GM19463 (cell line): ENCODE results near the gene CRIP3.

Source experiments
- ATAC-seq: cut with Tn5 transposase; IDR thresholded peaks from one replicate; pipeline ENCODE4 v1.9.1; 2021; ENCODE audit warnings: mild to moderate bottlenecking, moderate library complexity; ENCODE audit not compliant: unreplicated experiment

The CRIP3 gene

DNA sequence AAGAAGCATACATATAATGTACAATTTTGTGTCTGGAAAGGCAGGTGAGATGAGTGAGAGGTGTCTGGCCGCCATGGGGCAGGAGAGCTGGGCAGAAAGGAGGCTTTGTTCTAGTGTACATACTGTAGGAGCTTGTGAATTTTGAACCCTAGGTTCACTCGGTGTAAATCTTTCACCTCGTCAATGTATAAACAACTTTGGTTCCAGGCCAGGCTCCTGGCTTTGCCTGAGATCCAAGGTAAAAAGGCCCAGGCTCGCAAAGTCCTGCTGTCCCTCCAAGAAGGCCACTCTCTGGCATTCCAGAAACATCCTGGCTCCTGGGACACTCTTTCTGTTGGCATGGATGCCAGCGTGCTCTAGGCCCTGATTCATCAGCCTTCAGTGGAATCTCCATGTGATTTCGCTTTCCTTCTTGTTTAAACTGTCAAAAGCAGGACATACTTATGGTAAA, 17.7 kb downstream of the CRIP3 start:
- no peak for ATAC-seq

DNA sequence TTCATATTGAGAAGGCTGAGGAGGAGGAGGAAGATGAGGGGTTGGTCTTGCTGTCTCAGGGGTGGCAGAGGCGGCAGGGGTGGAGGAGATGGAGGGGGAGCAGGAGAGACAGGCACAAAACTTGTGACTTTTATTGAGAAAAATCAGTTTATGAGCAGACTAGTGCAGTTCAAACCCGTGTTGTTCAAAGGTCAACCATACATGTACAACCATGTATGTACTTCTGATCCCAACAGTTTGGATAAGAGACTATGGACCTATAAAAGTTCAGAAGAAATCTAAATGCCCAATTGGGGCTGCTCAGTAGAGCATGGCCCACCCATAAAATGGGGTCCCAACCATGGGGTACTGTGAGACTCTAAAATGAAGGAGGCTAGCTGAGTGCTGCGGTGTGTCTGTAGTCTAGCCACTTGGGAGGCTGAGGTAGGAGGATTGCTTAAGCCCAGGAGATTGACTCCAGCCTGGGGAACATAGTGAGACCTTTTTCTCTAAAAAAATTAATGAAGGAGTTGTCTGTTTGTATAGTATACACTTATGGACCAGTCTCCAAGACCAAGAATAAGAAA, 18.2 kb downstream of the CRIP3 start:
- ATAC-seq = no peak

DNA sequence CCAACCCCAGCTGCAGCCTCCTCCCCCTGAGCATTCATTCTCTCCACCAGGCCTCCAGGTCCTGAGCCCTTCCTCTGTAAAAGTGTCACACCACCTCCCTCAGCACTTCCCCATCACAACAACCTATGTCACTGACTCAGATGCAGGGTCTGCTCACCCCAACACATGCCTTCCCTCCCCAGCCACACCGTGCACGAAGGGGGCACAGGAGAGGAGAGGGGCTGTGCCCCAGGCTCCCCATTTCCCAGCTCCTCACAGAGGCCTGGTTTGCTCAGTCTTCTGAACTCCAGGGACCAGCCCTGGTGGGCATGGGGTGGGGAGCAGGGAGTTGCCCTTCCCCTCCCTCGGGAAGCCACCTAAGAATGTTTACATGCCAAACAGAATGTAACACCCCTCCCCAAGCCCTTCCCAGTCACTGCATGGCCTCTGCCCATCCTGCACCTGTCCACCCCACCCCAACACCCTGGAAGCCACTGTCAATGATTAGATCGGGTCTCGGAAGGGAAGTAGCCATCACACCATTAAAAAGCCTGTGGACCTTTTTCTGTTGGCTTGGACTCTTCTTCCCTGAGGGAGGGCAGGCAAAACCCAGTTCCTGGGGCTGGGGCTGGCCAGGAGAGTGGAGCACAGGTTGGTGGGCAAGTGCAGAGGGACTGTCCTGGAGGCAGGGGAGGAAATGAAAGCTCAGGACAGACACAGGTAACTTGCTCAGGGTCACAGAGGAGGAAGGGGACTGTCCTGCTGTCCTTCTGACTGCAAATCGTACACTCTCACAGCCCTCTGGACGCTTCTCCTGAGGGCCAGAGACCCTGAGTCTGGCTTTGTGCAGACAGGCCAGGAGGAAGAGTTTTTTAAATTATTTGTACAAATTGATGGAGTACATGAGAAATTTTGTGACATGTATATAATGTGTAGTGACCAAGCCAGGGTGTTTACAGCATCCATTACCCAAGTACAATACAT, 20.6 kb downstream of the CRIP3 start:
- no peak for ATAC-seq

DNA sequence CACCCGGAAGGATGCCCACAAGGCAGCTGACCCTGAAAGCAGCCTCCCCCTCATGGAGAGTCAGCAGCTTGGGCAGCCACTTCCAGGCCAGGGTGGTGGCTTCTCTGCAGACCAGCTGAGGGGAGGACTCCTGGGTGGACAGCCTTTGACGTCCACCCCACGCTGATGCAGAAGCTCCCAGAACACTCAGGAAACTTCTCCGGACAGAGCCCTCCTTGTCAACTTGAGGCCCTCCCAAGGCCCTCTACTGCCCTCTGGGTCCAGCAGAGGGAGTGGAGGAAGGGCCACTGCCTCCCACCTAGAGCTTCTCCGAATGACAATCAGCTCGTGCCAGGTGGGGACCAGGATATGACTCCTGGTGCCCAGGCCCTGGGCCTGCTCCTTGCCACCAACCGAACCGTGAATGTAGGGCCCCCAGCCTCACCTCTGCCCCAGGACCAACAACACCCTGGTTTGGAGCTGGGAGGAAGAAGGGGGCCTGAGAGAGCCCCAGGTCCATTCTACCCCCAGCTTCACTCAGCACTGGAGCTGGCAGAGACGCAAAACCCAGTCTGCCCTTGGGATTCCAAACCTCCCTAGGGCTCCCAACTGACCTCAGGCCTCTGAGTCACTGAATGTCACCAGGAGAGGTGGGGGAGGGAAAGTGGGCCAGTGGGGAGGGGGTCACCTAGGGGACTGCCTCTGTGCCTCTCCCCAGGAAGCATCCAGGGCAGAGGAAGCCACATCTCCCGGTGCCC, 21.5 kb downstream of the CRIP3 start:
- no peak for ATAC-seq

DNA sequence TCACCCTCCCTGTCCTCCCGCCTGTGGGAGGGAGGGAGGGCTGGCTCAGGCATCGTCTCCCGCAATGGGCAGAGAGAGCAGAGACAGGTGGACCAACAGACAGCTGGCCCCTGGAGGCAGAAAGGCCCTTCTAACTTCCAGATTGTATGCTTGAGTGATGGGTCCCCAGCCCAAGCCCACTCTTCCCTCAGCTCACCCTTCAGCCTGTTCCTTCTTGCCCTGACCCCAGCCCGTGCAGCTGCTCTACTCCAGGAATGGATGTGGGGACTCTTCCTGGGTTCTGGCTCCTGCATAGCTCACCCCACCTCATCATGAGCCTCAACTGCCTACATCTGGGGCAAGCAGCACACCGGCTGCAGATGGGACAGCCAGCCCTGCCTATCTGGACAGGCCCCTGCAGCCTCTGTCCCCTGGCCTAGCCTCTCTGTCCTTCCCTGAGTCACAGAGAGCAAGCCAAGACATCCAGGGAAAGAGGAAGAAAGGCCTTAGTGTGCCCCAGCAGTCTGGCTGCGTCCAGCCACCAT, 22.1 kb downstream of the CRIP3 start:
- ATAC-seq = no peak

DNA sequence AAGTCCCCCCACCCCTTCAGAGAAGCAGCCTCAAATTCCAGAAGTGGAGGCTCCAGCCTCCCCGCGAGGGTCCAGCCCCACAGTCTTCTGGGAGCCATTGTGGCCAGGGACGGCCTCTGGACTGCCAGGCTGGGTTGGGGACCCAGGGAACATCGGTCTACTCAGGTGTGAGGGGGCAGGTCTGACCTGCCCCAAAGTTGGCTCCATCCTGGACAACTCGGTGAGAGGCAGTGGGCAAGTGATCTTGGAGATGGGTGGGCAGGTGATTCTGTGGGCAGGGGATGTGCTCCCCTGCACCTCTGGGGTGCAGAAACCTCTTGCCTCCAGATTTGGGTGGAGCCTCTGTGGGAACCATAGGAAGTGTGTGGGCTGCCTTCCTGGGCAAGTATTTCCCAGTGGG, 22.8 kb downstream of the CRIP3 start:
- ATAC-seq = no peak

DNA sequence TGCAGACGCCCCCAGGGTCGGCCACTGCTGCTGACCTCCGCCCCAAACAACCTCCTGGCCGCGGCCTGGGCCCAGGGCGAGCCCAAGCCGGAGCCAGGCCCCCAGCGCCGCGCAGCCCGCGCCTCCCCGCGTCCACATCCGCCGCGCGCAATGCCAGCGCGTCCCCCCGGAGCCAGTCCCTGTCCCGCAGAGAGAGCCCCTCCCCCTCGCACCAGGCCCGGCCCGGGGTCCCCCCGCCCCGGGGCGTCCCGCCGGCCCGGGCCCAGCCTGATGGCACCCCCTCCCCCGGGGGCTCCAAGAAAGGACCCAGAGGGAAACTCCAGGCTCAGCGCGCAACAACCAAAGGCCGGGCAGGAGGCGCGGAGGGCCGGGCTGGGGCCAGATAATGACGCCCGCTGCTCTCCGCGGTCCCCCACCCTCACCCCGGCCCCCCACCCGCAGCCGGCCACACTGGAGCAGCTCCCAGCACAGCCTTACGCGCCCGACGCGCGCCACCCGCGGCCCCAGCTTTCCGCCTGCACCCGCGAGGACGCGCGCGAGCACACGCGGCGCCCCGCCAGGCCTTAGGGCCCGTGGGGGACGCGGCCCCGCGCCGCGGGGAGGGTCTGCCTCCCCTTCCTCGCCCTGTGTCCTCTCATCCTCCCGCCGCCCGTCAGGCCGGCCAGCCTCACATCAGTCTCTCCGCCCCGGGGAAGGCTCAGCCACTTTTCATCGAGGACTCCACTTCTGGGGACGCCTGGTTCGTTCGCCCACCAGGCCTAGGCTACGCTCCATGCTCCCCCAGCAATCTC, 23.4 kb downstream of the CRIP3 start:
- no peak for ATAC-seq

DNA sequence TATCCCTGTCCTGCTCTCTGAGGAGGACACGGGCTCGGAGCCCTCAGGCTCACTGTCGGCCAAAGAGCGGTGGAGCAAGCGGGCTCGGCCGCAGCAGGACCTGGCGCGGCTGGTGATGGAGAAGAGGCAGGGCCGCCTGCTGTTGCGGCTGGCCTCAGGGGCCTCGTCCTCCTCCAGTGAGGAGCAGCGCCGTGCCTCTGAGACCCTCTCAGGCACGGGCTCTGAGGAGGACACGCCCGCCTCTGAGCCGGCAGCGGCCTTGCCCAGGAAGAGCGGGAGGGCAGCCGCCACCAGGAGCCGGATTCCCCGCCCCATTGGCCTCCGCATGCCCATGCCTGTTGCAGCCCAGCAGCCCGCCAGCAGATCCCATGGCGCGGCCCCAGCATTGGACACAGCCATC, 24.7 kb downstream of the CRIP3 start:
- no peak for ATAC-seq

DNA sequence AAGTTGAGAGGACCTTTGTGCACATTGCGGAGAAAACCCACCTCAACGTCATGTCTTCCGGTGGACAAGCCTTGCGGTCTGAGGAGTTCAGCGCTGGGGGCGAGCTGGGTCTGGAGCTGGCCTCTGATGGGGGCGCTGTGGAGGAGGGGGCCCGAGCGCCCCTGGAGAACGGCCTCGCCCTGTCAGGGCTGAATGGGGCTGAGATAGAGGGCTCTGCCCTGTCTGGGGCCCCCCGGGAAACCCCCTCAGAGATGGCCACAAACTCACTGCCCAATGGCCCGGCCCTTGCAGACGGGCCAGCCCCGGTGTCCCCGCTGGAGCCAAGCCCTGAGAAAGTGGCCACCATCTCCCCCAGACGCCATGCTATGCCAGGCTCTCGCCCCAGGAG, 25.1 kb downstream of the CRIP3 start:
- ATAC-seq = no peak

DNA sequence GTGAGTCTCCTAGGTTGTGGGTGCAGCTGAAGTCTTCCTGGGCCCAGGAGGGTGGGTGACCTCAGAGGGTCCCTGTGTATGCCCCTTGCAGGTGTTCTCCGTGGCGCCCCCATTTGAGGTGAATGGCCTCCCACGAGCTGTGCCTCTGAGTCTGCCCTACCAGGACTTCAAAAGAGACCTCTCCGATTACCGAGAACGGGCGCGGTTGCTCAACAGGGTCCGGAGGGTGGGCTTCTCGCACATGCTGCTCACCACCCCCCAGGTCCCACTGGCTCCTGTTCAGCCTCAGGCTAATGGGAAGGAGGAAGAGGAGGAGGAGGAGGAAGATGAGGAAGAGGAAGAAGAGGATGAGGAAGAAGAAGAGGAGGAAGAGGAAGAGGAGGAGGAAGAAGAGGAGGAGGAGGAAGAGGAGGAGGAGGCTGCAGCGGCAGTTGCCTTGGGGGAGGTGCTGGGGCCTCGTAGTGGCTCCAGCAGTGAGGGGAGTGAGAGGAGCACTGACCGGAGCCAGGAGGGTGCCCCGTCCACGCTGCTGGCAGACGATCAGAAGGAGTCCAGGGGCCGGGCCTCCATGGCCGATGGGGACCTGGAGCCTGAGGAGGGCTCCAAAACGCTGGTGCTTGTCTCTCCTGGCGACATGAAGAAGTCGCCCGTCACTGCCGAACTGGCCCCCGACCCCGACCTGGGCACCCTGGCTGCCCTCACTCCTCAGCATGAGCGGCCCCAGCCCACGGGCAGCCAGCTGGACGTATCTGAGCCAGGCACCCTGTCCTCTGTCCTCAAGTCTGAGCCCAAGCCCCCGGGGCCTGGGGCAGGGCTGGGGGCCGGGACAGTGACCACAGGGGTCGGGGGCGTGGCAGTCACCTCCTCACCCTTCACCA, 25.8 kb downstream of the CRIP3 start:
- ATAC-seq = no peak

DNA sequence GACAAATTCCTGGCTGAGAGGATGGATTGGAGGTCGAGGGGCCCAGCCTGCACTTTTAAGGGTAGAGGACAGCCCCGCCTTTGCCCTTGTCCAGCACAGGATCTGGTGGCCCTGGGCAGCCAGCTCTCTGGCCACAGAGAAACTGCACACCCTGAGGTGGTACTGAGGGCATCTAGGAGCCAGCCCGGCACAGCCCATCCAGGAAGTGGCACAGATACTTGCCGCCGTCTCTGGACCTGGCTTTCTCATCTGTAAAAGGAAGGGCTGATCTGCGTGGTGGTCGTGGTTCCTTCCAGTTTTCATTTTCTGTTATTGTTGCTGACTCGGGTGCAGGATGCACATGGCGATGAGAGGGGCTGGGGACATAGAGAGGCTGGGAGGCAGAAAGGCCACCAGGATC, 26.6 kb downstream of the CRIP3 start:
- no peak for ATAC-seq

DNA sequence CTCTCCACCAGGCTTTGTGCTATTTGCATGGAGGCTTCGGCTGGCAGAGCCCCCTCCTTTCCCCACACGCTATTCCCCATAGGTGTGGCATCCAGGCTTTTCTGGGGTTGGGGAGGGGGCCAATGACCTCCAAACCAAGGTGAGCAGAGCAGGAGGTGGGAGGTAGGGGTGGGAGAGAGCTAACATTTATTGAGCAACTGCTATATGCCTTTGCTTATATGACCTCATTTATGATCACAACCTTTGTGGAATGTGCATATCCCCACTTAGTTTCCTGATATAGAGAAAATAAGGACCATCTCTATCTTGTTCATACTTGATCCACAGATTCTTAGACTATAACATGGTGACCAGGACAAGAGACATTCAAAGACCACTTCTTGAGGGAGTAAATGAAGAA, 28.4 kb downstream of the CRIP3 start:
- no peak for ATAC-seq

DNA sequence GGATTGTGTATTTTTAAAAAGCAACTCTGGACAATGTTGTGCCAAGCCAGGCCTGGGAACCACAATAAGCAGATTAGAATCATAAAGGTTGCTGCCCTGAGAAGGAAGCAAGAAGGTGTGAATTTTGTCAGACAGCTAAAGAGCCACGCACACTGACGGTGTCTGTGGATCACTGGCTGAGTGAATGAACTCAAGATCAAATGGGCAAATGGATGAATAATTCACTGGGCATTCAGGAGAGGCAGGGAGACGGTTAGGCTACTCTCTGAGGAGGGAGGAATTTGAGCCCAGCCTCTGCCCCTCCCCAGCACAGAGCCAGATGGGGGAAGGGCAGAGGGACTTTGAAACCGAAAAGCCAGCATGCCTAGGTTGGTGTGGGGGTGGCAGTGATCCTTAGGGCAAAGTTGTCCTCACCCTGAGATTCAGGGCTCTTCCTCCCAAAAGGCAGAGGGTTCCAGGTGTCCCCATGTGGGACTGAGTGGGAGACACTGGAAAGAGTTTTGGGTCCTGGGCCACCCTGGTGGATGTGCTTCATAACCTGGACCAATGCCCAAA, 30.0 kb downstream of the CRIP3 start:
- no peak for ATAC-seq

DNA sequence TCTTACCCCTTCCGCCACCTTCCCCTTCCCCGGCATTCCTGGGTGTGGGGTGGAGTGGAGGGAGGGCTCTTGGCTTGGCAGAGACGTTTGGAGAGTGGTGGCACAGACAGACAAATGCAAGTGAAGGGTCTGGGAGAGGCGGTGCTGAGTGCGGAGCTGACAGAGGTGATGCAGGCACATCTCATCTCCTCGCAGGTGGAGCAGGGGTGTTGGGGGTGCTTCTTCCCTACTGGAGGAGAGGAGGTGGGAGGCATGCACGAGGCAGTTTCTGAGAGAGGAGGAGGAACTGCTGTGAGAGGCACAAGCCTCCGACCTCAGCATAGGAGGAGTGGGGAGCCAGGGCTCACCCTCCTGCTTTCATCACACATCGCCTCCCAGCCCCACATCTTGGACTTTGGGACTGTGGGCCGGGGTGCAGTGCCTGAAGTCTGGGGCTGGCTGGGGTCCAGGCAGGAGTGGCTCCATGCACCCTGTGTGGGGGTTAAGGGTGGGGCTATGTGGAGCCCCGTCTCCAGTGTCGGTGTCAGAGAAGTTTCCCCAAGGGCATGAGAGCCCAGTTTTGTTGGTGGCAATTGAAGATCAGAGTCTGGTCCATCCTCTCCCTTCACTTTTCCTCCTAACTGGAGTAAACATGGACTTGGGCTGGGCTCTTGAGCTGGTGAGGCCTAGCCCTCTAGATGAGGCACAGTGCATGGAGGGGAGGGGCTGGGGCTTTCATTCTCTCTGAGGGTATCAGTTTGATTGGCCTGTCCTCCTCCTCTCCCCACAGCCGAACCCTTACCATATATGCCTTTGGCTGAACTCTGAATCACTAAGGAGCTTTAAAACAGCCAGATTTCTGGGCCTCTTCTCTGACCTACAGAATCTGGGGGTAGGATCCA, 30.7 kb downstream of the CRIP3 start:
- ATAC-seq = no peak

DNA sequence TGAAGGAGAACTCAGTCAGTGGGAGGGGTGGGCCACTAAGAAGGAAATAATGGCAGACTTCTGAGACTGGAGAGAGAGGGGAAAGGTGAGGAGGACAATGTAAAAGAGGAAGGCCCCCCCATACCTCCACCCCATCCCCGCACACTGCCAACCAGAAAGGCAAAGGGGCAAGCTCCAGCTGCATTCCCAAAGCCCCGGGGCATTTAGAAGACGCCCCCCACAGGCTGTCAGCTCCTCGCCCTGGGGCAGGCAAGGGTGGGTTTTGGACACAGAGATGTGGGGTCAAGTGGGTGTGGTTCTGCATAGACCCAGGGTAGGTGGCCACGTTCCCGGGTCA, 31.4 kb downstream of the CRIP3 start:
- ATAC-seq = no peak

DNA sequence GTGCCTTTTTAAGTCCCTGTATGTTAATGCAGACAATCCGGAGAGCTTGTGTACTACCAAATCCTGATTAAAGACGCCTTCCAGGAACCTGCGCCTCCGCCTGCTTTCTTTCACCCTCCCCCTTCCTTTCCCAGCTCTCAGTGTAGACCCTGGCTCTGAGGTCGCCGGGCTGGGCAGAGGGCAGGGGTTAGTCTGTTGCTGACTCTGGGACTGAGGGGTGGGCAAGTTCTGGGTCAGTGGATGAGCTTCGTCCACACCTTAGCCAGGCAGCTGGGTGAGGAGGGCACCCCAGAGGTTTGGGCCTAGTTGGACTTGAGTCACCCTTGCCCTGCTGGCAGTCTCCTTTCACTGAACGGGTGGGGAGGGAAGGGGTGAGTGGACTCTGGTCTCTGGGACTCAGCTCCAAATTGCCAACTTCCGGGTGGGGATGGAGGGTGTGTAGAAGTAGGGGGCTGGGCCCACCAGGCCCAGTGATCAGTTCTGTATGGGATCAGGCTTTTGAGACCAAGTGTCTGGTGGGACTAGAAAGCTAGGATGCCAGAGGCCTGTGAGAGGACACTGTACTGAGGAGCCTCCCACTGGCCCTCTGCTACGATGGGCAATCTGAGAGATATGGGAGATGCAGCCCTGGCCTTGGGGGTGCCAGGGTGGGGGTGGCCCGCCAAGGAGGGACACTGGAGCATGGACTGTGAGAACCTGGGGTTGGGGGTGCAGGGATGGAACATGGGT, 31.9 kb downstream of the CRIP3 start:
- ATAC-seq = no peak

DNA sequence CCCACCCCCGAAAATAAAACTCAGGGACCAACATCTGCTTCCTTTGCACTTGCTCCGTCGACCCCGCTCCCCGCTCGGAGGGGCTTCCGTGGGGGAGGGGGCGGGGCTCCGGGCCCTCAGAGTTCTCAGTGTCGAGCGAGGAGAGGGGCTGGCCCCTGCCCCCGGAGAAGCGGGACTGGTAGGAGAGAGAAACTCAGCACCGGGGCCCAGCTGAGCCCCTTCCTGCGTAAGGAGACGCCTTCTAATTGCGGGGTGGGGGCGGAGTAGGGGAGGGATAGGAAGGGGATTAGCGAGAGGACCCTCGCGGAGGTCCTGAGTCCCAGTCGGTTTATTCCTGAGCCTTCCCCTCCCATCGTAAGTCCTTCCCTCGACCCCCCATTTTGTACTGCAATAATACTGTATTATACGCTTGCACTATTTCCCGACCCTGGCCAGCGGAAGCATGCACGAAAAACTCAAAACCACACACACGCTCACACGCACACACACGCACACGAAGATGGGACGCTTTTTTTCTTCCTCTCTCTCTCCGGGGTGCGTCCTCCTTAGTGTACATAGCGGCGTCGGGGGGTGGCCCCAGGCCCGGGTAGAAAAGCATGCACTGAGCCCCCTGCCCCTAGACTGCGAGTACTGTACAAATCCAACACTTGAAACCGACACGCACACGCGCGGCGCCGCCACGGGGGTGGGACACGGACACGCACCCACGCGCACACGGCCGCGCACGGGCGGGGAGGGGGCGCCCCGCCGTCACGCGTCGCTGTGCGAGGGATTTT, 32.6 kb downstream of the CRIP3 start:
- ATAC-seq = no peak
